GM12891 (cell line): Measurements from ENCODE around the gene PLPP1.
"Not testable (repeated sequence)": the region's sequence is repeated elsewhere in the genome, so short reads cannot be mapped to it uniquely, and the experiment has no call there.

Experiments used
- DNase-seq: peaks from one replicate; pipeline ENCODE4 v3.0.0; 2011; ENCODE audit warnings: low spot score; ENCODE audit not compliant: insufficient read length
- FAIRE-seq: peaks from 2 replicates; lab custom pipeline; 2011; peaks lifted over from hg19 to GRCh38; lab: Jason Lieb, UNC
- PAX5 ChIP-seq: IDR thresholded peaks from 2 replicates; pipeline ENCODE4 v1.6.1; 2011; ENCODE audit warnings: low read length, moderate library complexity, mild to moderate bottlenecking; ENCODE audit not compliant: insufficient read depth, severe bottlenecking
- POLR2A ChIP-seq: IDR thresholded peaks from 2 replicates; pipeline ENCODE4 v1.6.1; 2011; ENCODE audit warnings: low read depth, low read length, control low read depth
- POLR2AphosphoS5 ChIP-seq: IDR thresholded peaks from 2 replicates; pipeline ENCODE4 v1.6.1; 2011; ENCODE audit warnings: low read depth, low read length, control low read depth
- POU2F2 ChIP-seq: IDR thresholded peaks from 2 replicates; pipeline ENCODE4 v1.6.1; 2011; ENCODE audit warnings: low read depth, mild to moderate bottlenecking, control low read depth, low read length, moderate library complexity
- SPI1 ChIP-seq: IDR thresholded peaks from 2 replicates; pipeline ENCODE4 v1.6.1; 2011; ENCODE audit warnings: low read depth, low read length, control low read depth
- TAF1 ChIP-seq: IDR thresholded peaks from 2 replicates; pipeline ENCODE4 v1.6.1; 2011; ENCODE audit warnings: low read depth, low read length, control low read depth

PLPP1 gene

DNA sequence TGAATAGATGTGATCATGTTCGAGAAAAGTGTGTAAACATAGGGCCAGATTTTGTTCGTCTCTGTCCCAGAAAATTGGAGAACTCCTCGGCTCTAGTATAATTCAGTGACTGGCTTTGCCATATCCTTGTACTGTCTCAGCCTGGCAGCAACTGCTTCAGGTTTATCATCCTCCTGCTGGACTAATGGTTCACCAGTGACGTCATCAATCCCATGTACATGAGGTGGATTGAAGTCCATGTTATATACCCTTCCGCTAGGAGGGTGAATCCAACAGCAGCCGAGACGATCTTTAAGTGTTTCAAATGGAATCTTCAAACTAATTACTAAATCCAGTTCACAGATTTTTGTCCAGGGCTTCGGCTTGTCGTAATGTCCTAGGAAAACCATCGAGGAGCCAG, 17.1 kb upstream of the PLPP1 start:
- FAIRE-seq, result no peak

DNA sequence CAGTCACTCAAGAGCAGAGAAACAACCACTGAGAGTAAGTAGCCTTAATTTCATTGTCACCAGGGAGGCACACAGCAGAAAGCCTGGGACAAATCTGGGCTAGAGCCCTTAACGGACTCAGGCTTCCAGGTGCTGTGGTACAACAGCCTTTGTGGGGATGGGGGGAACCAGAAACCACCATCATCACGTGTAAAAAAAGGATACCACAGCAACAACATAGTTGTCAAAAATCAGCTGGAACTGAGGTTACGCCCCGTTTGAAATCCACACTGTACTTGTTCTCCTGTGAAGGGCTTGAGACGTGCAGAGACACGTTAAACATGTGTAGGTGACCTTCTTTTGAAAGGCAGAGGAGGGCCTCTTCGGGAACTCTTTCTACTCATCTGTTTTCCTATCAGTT, 16.6 kb upstream of the PLPP1 start:
- no peak for DNase-seq
- FAIRE-seq, result peak; percentile 89
- TF ChIP-seq POU2F2 (no peak), TAF1 (no peak), SPI1 (no peak), PAX5 (no peak)

More for the DNA sequence above, 17.1 kb upstream of the PLPP1 start:
- no peak for TF ChIP-seq POU2F2
- TF ChIP-seq SPI1, result no peak
- TF ChIP-seq PAX5, result no peak
- TF ChIP-seq TAF1, result no peak
- TF ChIP-seq POLR2AphosphoS5, result no peak
- DNase-seq, result no peak

DNA sequence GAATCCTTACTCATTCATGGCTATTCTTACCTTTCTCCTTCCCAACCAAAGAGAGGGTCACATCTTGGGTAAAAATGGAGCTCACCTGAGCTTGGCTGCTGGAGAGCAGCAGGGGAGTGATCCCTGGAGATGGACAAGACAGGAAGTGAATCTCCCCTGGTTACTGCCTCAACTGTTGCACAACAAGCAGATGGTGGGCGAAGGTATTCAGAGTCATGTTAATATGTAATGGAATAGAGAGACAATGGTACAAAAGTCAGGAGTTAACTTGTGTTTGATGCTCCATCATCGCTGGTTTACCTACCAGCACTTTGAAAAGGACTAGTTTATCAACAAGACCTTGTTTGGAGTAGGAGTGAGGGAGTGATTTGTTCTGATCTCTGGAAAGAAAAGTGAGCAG, 13.0 kb upstream of the PLPP1 start:
- DNase-seq (no peak), FAIRE-seq (no peak)
- no peak for TF ChIP-seq PAX5
- TF ChIP-seq POLR2AphosphoS5, result no peak
- TF ChIP-seq TAF1, result no peak
- TF ChIP-seq SPI1, result no peak
- TF ChIP-seq POLR2A, result no peak
- TF ChIP-seq POU2F2, result no peak

DNA sequence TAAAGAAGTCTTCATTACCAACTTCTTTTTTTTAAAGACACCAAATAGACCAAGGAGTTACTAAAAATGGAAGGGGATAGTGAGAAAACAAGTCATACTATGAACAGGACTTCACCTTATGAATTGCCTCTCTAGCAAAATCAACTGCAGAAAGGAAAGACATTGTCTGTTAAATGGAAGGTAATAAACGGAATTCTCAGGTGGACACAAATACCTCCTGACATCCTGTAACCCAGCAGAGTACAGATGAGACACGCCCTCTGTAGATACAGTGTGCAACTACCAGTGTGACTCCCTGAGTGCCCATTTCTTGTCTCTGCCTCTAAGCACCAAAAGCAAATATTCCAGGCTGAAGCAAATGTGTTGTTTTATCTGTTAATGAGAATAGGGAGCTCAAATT, 12.2 kb upstream of the PLPP1 start:
- no peak for TF ChIP-seq TAF1
- FAIRE-seq (peak; percentile 86), DNase-seq (no peak)

DNA sequence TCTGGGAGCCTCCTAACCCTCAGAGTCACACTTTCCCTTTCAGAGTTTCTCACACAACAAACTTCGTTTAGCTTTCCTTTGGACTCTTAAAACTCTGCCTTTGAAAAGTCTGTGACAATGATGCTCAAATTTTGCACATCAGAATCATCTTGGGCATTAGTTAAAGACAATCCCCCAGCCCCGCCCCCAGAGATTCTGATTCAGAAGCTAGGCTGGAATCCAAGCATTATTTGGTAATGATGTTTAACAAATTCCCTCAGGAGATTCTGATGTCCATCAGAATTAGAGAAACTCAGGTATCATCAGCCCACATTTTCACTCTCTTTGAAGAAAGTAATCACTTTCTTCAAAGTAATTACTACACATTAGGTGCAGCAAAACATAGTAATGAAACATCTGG, 9.6 kb upstream of the PLPP1 start:
- no peak for FAIRE-seq
- TF ChIP-seq PAX5, result no peak
- TF ChIP-seq SPI1, result no peak
- TF ChIP-seq TAF1, result no peak
- TF ChIP-seq POLR2AphosphoS5, result no peak
- TF ChIP-seq POU2F2, result no peak
- TF ChIP-seq POLR2A, result no peak
- DNase-seq, result no peak

DNA sequence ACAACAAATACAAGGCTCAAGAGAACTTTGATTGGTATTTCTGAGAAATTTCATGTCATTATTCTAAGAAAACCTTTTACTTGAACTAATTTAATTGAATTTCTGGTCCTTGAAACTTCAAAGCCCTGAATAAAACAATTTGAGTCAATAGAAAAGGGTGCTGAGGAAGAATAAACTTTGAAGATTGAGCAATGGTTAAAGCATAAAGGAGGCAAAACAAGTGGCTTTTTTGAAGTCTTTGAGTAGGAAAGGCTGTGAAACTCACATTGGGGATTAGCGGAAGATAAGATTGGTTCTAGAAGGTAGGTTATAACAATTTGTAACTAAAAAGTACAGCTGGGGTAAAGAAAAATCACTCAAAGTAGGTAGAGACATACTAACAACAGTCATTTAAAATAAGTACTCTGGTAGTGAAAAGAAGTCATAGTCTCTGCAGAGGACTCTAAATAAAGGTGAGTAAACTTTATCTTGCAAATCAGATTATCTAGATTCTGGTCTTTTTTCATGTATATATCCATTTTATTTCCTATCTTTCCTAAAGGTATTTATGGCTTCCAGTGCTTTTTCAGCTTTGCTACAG, 6.4 kb upstream of the PLPP1 start:
- DNase-seq (no peak), FAIRE-seq (no peak)
- no peak for TF ChIP-seq PAX5
- no peak for TF ChIP-seq SPI1
- no peak for TF ChIP-seq POU2F2
- no peak for TF ChIP-seq POLR2A

DNA sequence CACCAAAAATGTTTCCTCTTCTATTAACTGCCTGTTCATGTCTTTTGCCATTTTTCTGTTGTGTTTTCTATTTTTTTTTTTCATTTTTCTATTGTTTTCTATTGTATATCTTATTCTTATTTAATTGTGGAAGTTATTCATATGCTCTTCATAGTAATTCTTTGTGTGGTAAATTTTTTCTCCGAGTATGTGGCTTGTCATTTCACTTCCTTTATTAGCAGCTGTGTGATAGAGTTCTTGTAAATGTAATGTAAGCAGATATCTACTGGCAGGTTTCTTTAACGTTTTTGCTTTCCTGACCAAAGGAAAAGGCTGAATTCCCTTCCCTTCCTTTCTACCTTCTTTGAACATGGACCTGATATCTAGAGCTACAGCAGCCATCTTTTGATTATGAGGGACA, 5.8 kb upstream of the PLPP1 start:
- TF ChIP-seq POU2F2, result no peak
- TF ChIP-seq SPI1, result peak; percentile 67
- no peak for TF ChIP-seq PAX5
- TF ChIP-seq POLR2A, result no peak
- no peak for TF ChIP-seq TAF1
- DNase-seq (no peak), FAIRE-seq (peak; percentile 16)

DNA sequence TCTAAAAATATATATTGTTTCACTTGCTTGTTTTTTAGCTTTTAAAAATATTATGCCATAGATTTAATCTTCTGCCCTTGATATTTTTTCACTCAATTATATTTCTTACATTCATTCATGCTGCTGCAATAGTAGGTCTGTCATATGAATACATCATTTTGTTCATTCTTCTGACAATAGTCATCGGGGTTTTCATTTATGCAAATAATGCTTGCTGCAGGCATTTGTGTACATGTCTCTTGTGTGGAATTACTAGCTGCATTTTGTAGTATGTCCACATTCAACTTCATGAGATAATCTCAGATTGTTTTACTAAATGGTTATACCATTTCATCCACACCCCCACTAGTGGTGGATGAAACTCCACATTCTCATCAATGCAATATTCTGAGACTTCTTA, 5.3 kb upstream of the PLPP1 start:
- FAIRE-seq (peak; percentile 92), DNase-seq (no peak)
- 0 out of 2 replicates have a peak, but pooled peaks have one; percentile 57 for TF ChIP-seq POU2F2
- TF ChIP-seq TAF1, result no peak

DNA sequence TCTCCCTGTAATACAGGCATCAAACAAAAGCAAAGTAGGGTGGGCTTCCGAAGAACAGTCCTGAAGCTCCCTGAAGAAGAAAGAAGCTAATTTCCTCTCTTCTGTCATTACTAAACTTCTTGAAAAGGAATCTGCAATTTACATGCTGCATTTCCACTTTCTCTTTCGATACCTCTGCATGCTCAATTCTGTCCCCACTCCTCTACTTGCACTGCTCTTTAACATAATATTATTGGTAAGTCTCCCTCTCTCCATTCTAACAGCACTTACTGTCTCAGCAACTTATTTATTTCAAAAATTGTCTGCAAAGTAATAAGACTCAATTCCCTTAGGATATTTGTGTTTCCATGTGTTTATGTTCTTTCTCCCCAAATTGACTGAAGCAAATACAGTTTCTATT, 3.9 kb upstream of the PLPP1 start:
- TF ChIP-seq SPI1 (peak; percentile 26; the same call in 1 of the 2 replicates), POU2F2 (no peak)
- DNase-seq (no peak), FAIRE-seq (peak; percentile 69)

DNA sequence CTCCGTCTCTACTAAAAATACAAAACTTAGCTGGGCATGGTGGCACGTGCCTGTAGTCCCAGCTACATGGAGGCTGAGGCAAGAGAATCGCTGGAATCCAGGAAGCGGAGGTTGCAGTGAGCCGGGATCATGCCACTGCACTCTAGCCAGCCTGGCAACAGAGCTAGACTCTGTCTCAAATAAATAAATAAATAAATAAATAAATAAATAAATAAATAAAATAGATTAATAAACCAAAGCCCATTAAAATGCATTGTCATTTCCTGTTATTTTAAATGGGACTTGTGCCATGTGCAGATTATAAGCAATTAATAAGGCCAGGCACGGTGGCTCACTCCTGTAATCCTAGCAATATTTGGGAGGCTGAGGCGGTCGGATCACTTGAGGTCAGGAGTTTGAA, 2.6 kb upstream of the PLPP1 start:
- DNase-seq, FAIRE-seq: not testable (repeated sequence)

DNA sequence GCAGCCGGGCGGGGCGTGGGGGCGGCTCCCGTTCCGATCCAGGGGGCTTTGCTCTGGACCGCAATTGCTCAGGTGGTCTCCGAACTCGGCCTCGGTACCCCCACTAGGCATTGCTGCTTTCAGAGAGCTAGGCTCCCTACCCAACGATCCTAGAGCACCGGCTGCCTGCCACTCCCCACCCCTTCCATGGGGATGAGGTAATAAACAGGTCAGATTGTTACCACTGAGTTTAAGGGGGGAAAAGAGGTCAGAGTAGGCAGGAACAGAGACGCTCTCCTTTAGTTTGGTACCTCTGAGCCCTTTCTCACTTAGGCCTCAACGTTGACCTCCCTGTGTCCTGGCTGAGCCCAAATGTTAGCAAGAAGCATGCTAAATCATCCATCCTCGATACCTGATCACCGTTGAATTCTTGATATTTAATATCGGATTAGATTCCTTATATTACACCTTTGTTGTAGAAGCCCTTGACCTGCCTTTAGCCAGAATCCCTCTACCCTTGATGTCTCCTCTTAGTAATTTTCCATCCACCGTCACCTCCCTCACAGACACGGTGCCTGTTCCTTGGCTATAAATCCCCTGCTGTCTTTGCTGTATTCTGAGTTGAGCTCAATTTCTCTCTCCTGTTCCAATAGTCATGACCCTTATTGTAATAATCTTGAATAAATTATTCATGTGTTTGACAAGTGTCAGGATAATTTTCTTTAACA, 588 bp upstream of the PLPP1 start:
- no peak for TF ChIP-seq POLR2A
- DNase-seq, result no peak
- no peak for FAIRE-seq
